Hematopoietic multipotent progenitor cell treated with erythropoietin and hydrocortisone succinate and interleukin-3 and kit ligand, for 15 days (in vitro differentiated cells): Measurements from ENCODE around the gene EFCAB13.

Experiments used
- DNase-seq: peaks from one replicate; pipeline ENCODE4 v3.0.0-alpha.2; 2015; ENCODE audit warnings: low spot score

The EFCAB13 gene

DNA sequence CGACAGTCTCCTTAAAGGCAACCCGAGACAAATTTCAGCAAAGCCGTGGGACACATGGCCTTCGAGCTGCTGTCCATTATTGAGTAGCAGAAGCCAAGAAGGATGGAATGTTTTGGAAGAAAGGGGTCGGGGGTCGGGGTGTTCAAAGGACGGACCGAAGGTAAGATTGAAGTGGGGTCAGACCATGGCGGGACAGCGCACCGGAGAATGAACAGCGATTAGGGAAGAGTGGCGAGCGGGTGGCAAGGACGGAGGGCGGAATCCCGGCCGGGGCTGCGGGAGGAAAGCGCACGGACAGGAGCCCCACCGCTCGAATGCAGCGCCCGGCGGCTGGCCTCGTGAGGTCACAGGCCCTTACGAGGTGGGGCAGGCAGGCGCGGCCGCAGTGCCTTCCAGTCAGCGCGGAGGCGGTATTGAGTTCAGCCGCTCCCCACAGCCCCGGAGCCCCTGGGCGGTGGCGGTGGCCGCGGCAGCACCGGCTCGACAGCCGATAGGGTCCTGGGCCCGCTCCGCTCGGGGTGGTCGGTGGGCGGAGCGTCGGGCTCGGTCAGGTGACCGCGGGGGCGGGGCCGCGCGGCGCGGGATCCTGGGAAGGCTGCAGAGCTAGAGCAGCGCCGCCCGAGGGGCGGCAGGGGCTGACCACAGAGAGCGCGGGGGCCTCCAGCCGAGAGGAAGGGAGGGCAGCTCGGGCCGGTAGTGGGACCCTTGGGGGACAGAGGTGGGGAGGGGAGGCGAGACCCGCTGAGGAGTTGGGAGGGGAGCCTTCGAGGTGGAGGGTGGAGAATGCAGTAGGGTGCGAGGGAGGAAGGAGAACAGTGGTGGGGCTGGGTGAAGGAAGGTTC lies at the start of gene EFCAB13:
Gene EFCAB13, plus strand, starts transcription at position 574 of the 842 bp plus-strand sequence. CDS start 4,399 bp downstream, outside the sequence.
- peak; percentile 82 for DNase-seq

DNA sequence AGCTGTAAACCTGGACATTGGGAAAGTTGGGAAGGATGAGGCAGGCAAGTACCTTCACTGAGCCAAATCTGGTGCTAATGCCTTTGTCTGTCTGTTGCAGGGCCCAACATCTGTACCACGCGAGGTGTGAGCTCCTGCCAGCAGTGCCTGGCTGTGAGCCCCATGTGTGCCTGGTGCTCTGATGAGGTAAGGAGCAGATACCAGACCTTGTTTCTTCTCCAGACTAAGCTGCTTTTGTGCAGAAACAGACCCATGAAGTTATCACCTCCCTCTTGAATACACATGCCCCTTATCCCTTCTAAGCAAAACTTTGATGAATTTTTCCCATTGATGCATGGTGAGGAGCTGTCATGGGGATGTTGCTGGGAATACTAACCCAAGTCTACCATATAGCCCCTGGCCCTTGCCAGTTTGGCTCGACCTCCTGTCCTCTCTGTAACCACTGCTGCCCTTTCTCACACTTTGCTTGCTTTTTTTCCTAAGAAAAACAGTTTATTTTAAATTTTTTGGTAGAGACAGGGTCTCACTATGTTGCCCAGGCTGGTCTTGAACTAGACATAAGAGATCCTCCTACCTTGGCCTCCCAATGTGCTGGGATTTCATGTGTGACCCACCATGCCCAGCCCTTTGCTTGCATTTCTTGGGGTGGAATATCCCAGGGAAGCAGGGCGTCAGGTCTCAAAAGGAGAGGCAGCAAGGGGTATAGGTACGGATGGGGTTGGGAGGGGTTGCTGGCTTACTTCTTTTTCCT lies 49.3 kb upstream of the EFCAB13 start:
- no peak for DNase-seq

DNA sequence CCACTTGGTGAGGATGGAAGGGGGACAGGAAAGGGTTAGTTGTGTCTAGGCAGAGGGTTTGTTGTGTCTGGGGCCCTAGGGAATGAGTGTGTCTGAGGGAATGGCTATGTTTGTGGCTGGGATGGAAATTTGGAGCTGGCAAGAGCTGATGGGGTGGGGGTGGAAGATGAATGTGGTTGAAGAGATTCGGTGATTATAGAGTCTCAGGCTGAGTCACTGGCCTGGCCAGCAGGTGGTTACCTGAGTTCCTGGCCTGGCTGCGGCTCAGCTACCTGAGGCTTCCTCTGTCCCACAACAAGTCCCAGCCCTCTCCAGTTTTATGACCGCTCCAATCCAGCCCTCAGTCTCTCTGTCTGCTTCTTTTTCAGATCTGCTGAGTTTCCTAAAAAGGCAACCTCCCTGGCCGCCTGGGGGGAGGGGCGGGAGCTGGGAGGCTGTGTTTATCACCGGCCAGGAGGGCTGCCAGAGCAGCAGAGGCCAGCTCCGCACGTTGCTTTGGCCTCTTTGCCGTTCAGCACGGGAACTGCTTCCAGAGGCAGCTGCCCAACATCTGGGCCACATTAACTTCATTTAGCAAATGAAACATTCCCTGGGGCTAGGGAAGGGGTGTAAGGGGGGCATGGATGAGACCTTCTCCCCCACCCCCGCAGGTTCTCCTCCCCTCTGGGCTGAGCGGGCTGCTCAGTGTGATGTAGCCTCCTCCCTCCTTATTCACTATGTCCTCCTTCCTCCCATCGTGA lies 48.3 kb upstream of the EFCAB13 start:
- no peak for DNase-seq

DNA sequence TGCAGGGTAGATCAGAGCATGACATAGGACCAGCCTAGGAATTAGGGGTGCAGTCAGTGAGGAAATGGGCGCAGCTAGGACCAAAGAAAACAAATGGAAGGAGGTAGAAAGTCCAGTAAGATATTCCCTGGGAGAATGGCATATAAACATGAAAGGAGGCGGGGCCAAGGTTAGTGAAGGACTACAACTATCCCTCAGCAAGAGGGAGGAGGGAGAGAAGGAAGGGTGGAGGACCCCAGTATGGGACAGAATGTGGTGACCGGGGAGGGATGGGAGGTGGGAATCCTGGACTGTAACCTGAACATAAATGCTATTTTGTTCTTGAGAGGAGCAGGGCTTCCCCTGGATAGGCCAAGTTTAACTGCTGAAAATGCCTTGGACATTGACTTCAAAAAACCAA lies 47.3 kb upstream of the EFCAB13 start:
- no peak for DNase-seq

DNA sequence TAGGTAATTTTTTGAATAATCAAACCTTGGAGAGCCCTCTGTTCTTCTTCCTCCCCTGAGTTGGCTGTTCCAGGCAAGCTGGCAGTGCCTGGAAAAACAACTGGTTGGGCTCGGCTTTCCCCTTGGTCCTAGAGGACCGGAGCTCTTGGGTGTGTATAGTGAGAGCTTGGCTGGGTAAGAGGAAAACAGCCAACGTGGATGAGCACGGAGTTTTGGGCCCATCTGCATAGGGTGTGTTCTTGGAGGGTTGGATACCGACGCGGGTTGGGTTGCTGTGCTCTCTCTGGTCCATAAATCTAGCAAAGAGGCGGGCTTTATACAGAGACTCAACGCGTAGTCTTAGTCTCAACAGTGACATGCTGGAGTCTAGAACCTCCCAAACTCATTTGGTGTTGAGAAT lies 46.9 kb upstream of the EFCAB13 start:
- DNase-seq: no peak

GRCh38 chr17:47277921-47278320 lies 45.8 kb upstream of the EFCAB13 start:
- DNase-seq: no peak

DNA sequence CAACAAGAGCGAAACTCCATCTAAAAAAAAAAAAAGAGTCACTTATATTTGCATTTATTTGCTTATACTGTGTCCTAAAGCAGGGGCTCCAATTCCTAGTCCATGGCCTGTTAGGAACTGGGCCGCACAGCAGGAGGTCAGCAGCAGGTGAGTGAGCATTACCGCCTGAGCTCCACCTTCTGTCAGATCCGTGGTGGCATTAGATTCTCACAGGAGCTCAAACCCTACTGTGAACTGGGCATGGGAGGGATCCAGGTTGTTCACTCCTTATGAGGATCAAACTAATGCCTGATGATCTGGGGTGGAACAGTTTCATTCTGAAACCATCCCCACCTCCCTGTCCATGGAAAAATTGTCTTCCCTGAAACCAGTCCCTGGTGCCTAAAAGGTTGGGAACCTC lies 45.2 kb upstream of the EFCAB13 start:
- DNase-seq: no peak

DNA sequence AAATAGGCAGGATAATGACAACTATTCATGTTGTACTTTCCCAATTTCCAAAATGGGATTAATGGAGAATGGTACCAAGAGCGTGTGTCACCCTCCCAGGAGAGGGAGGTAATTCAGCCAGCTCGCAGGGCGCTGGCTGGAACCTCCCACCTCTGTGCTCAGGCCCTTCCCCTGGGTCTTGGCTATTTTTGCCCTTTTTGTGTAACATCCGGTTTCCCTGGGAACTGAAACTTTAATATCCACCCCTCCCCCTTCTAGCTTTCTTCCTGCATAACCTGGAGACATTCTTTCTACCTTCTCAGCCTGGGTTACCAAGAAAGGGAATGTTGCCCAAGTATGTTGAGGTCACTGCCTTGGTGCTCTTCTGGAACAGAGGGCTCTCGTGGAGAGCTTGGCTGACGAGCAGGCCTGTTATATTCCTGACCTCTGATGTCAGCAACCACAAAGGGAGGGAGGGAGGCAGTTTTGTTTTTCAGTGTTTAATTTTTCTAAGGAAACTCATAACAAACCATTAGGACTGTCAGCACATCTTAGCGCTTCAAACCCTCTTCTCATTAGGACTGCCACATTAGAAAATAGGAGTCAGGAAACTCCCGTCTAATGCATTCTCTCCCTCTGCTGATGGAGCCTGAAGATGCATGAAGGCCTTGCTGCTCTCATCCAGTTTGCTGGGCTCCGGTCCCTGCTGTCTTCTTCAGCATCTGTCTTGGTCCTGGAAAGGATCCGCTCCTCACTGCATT lies 44.5 kb upstream of the EFCAB13 start:
- no peak for DNase-seq

DNA sequence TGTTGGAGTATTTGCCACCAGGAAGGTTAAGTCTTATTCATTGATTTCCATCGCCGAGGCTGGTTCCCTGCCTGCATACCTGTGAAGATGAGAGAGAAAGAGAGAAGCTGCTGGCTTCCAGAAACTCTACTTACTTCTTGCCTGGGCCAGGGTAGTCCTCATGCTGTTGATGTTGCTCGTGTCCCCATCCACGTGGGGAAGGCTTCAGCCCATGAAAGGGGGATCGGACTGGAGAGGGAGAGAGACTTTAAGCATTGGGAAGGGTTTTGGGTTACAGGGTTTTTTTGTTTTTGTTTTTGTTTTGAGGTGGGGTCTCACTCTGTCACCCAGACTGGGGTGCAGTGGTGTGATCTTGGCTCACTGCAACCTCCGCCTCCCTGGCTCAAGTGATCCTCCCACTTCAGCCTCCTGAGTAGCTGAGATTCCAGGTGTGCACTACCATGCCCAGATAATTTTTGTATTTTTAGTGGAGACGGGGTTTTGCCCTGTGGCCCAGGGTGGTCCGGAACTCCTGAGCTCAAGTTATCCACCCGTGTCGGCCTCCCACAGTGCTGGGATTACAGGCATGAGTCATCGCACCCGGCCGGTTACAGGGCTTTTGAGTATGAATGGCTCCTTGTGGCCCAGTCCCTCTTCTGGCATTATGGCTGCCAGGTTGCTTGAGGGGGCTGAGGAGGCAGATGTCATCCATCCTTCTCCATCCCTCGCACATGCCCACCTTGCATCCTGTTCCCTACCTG lies 43.5 kb upstream of the EFCAB13 start:
- no peak for DNase-seq

GRCh38 chr17:47281216-47281615 lies 42.5 kb upstream of the EFCAB13 start:
- DNase-seq: no peak

DNA sequence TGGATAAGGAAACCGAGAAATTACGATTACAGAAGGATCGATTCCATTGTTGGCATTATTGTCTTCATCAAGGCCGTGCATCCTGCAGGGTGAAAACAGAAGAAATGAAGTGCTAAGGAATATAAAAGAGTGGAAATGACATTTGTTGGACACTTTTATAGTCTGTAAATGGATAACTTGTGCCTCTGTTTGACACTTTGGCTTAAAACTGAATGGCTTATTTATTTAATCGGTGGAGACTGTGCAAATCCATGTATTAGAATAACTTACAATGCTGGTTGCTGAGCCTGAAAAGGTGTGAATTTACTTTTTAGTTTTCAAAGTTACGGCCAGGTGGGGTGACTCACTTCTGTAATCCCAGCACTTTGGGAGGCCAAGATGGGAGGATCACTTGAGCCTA lies 38.8 kb upstream of the EFCAB13 start:
- no peak for DNase-seq

DNA sequence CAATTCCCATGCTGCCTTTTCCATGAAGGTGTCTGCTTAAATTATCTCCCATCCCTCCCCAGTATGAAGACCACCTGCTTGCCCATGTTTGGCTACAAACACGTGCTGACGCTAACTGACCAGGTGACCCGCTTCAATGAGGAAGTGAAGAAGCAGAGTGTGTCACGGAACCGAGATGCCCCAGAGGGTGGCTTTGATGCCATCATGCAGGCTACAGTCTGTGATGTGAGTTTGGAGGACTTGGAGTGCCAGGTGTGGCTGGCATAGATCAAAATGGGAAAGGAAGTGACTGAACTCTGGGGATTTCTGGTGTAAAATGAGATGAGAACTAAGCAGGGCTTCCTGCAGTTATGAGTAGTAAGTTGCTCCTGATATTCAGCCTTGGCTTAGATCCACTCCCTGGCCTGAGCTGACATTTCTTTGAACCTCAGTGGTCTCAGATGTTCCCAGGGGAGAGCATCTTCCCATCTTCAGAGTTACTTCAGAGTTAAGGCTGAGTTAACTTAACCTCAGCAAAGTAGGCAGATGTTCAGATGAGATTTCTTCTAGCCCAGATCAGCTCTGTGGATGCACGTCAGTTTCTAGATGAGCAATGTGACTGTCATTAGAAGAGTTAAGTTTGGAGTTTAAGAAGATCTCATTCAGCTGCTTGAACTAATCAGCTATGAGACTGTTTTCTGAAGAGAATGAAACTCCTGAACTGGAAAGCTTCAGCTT lies 37.4 kb upstream of the EFCAB13 start:
- DNase-seq: no peak

DNA sequence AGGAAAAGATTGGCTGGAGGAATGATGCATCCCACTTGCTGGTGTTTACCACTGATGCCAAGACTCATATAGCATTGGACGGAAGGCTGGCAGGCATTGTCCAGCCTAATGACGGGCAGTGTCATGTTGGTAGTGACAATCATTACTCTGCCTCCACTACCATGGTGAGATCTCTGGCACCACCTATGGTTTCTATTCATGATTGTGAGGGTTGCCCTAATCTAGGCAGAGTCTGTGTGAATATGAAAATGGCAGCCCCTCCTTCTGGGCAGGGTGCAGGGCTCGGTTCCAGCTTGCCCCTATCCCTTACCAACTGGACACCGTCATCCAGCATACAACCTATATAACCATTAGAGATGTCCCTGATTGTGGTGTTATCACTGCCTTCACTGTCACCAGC lies 36.7 kb upstream of the EFCAB13 start:
- DNase-seq: no peak

DNA sequence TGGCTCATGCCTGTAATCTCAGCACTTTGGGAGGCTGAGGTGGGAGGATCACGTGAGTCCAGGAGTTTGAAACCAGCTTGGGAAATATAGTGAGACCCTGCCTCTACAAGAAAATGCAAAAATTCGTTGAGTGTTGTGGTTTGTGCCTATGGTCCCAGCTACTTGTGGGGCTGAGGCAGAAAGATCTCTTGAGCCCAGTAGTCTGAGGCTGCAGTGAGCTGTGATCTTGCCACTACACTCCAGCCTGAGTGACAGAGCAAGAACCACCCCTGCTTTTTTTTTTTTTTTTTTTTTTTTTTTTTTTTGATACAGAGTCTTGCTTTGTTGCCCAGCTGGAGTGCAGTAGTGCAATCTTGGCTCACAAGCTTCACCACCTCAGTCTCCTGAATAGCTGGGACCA lies 36.1 kb upstream of the EFCAB13 start:
- peak; percentile 42 for DNase-seq

DNA sequence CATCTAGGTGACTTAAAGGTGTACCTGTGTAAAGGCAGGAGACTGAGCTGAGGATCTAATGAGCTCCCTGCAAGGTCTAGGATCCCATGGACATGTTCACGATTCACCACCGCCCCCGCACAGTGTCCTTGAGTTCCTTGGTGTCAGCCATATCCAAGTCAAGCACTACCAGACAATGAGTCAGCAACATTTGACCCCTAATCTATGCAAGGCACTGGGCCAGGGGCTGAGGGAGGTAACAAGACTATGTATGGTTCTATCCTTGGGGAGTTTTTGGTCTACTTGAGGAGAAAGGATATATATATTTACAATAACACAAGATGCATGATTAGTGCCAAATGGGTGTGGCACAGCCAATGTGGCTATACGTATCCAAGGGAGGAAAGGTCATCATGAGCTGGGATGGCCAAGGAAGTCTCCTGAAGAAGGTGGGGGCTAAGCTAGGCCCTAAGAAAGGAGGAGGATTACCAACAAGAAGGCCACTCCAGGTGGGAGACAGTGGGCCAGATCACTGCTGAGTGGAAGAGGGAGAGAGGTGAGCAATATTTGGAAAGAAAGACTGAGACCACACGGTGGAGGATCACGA lies 35.1 kb upstream of the EFCAB13 start:
- DNase-seq: peak; percentile 80

DNA sequence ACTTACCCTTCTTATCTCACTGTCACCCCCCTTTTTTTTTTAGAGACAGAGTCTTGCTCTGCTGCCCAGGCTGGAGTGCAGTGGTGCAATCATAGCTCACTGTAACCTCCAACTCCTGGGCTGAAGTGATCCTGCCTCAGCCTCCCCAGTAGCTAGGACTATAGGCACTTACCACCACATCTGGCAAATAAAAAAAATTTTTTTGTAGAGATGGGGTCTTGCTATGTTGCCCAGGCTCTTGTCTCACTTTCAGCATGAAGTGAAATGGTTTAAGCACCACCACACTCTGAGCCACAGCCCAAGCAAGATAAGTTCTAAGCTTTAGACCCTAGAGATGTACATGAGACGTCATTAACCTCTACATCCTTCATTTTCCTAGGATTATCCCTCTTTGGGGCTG lies 34.5 kb upstream of the EFCAB13 start:
- no peak for DNase-seq

- DNase-seq: no peak
These were observed 32.9 kb upstream of the EFCAB13 start for GRCh38 chr17:47290870-47291241.

DNA sequence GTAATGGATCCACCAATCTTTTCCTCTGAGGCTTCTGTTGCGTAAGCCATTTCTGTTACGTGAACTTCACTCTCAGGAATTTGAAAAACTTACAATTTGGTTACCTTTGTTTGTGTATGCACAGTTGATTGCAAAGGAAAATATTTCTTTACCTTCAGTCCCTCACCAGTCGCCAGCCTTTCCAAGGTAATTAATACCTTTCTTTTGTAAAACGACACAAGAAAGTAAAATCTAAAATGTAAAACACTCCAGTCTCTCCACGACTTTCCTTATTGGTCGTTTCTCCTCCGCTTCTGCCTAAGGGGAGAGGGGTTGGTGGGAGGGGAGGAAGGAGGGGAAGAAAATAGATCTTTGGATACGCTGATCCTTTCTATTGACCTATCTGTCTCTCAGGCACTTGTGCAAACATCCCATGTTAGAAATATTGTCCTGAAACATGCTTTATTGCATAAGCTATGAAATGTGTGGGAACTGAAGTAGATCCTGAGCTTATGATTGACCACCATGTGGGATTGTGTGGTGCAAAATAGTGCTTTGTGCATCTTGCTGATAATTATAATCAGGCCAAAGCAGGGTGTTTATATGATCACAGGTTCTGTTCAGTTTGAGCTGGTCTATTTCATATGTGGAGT lies 32.4 kb upstream of the EFCAB13 start:
- DNase-seq: peak; percentile 25

GRCh38 chr17:47292206-47292605 lies 31.5 kb upstream of the EFCAB13 start:
- DNase-seq: no peak
